Measurements from ENCODE around the gene CRYBG1. TPM values are rescaled to one million over a fixed set of nuclear protein-coding genes. Genes with fewer than 3 reads are reported as not detected.

Gene CRYBG1
- total RNA-seq, 1 donor, result 15.5 TPM

GRCh38 chr6:106618324-106618723, 257.8 kb downstream of the CRYBG1 start:
- TF ChIP-seq CTCF (IDR thresholded peaks at IDR 0.05; ENCODE audit: insufficient read depth, low read depth, low read length), result no peak
- DNase-seq (ENCODE audit: low read depth), result no peak

GRCh38 chr6:106619223-106619622, 258.7 kb downstream of the CRYBG1 start:
- H3K4me3 ChIP-seq (ENCODE audit: low read depth, low read length), result no peak overlapping the region
- no peak for TF ChIP-seq CTCF (IDR thresholded peaks at IDR 0.05; ENCODE audit: insufficient read depth, low read depth, low read length)
- DNase-seq (ENCODE audit: low read depth), result no peak

More at GRCh38 chr6:106618324-106618723, 257.8 kb downstream of the CRYBG1 start:
- H3K4me3 ChIP-seq (ENCODE audit: low read depth, low read length), result no peak overlapping the region

- H3K4me3 ChIP-seq (ENCODE audit: low read depth, low read length), result no peak overlapping the region
- no peak for DNase-seq (ENCODE audit: low read depth)
- no peak for TF ChIP-seq CTCF (IDR thresholded peaks at IDR 0.05; ENCODE audit: insufficient read depth, low read depth, low read length)
Measured at GRCh38 chr6:106620931-106621672, 260.6 kb downstream of the CRYBG1 start.

Small RNA genes lying within 50 kb of the gene (small RNA-seq; reads per million reads assigned to genes)
- gene RF00019, result not detected
- gene RNA5SP211, result not detected
- gene RNU6-527P, result not detected

Other genes with a start within 250 kb of the CRYBG1 start
- 49.3 and 62.6 TPM in 2 replicates for gene ATG5, start 35.0 kb upstream of the CRYBG1 start, total RNA-seq